Ovary (tissue), 9 donors: ENCODE data around the gene SLC6A2. TPM values are rescaled to one million over a fixed set of nuclear protein-coding genes. Genes with fewer than 3 reads are reported as not detected.

Experiments
- DNase-seq, 5 donors: peaks; one replicate each; pipeline ENCODE4 v3.0.0-alpha.2; 2019 to 2020
- H3K27ac ChIP-seq, 2 donors: fragments of 200-600 bp; one replicate each; pipeline versions ENCODE4 v1.5.1 to v1.8.0; 2019 to 2022
- H3K27me3 ChIP-seq: fragments of 200-600 bp; one replicate; pipeline ENCODE4 v1.8.0; 2022
- H3K36me3 ChIP-seq: fragments of 200-600 bp; sonication (generic); one replicate; pipeline ENCODE4 v1.5.1; 2019
- H3K4me1 ChIP-seq: one replicate; pipeline ENCODE4 v1.8.1; 2013; ENCODE audit warnings: mild to moderate bottlenecking, moderate library complexity; ENCODE audit not compliant: insufficient read depth
- H3K4me3 ChIP-seq: fragments of 200-600 bp; sonication (generic); one replicate; pipeline ENCODE4 v1.5.1; 2017
- H3K9me3 ChIP-seq, 2 donors: fragments of 200-600 bp in 1 of 2; sonication (generic) in 1 of 2; one replicate each; pipeline versions ENCODE4 v1.5.1 to v1.8.1; 2013 to 2019; ENCODE audit warnings: mild to moderate bottlenecking in 1 of 2, moderate library complexity in 1 of 2
- EP300 ChIP-seq: sonication (generic); formaldehyde crosslinking; IDR thresholded peaks from one replicate; pipeline ENCODE4 v1.6.1; 2017; ENCODE audit warnings: antibody characterized with exemption
- POLR2A ChIP-seq: fragments of 450-650 bp; IDR thresholded peaks from one replicate; pipeline ENCODE4 v1.6.1; 2017; ENCODE audit warnings: antibody characterized with exemption, mild to moderate bottlenecking, moderate library complexity
- WGBS, 3 donors: extraction: QIAGEN DNeasy Blood & Tissue Kit in 1 of 3; methylation state at CpG; one replicate each; pipeline versions ENCODE4 v1.1.5 to v1.1.7; 2013 to 2017; 5-methylcytosine and 5-hydroxymethylcytosine counted together
- intact Hi-C, 4 donors: fragments of 100-400 bp; cut with DNase I; formaldehyde crosslinking; loops; one replicate each; pipeline versions ENCODE4 v1.11.0 to v1.15.1; 2022 to 2023
- polyA plus RNA-seq, 2 donors: library from polyadenylated mRNA; stranded (reverse); fragments of 200-250 nt in 1 of 2; fragments of 350-450 nt in 1 of 2; fragmentation: Illumina TruSeq in 1 of 2; extraction: RNeasy Lipid Tissue Mini Kit (QIAGEN cat#74804) in 1 of 2; gene quantifications; one replicate each; pipeline ENCODE4 v1.2.3, GENCODE V29; 2013 to 2014
- total RNA-seq, 7 donors: library from RNA; depleted of rRNA in 2 of 7; stranded (reverse); fragments of >200 nt in 2 of 7; fragmentation: NEBNext Ultra II Directional in 3 of 7; extraction: Animal tissue kit (Norgen Biotek cat#: 25700) in 3 of 7; gene quantifications; one replicate each; pipeline versions ENCODE4 v1.1.0 to v1.2.4, GENCODE V29; 2016 to 2023
- TF ChIP-seq, protein P1 (sequence below), 3 donors: fragments of 450-650 bp in 2 of 3; fragments of 200-600 bp in 1 of 3; IDR thresholded peaks; one replicate each; pipeline versions ENCODE4 v1.5.1 to v1.8.0; 2016 to 2022; ENCODE audit warnings: antibody characterized with exemption in 3 of 3, mild to moderate bottlenecking in 1 of 3
- donor health status: DM: no; HTN: no; CAD: no; lungs with moderate emphysema.
- donor health status: DM: no; HTN: no; CAD: no.
- donor health status: Bipolar disorder and iron deficiency.
- donor health status: DM: yes; HTN: yes; CAD: no.
- donor health status: DM: no; HTN: no; CAD: no.
- donor health status: DM: yes; HTN: yes; CAD: no.

SLC6A2 gene
- total and polyA plus RNA-seq, 9 donors, result 0.08 to 0.36 (median 0.21) TPM; not detected in 3

DNA sequence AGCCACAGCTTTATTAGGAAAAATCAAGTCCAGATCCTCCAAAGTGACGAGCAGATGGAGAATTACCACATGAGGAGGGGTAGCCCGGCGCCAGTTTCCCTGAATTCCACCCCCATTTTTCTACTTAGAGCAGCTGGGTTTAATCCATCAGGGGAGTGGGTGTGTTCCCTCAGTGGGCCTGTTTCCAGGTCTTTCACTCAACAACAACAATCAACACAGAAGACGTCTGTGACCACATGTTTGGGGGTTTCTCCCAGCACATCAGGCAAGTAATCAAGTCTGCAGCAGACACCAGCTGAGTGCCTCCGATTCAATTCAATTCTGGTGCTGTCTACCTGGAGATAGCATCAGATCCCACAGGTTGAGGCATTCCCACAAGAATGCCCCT lies 6.8 kb downstream of the SLC6A2 start:
- no peaks in the 10 kb centered on the region for H3K27me3 ChIP-seq
- 12 to 38% (median 14%) methylated on average over 5 of the region's 5 CpGs for WGBS, 3 donors
- H3K4me3 ChIP-seq, result no peak overlapping the region
- intact Hi-C loops, result no loop called here
- no peak overlapping the region for H3K27ac ChIP-seq
- no peaks in the 10 kb centered on the region for H3K36me3 ChIP-seq
- TF ChIP-seq, protein P1, sequence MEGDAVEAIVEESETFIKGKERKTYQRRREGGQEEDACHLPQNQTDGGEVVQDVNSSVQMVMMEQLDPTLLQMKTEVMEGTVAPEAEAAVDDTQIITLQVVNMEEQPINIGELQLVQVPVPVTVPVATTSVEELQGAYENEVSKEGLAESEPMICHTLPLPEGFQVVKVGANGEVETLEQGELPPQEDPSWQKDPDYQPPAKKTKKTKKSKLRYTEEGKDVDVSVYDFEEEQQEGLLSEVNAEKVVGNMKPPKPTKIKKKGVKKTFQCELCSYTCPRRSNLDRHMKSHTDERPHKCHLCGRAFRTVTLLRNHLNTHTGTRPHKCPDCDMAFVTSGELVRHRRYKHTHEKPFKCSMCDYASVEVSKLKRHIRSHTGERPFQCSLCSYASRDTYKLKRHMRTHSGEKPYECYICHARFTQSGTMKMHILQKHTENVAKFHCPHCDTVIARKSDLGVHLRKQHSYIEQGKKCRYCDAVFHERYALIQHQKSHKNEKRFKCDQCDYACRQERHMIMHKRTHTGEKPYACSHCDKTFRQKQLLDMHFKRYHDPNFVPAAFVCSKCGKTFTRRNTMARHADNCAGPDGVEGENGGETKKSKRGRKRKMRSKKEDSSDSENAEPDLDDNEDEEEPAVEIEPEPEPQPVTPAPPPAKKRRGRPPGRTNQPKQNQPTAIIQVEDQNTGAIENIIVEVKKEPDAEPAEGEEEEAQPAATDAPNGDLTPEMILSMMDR (IDR thresholded peaks at IDR 0.05), result no peak
- no peak for TF ChIP-seq POLR2A
- no peak for TF ChIP-seq EP300
- H3K9me3 ChIP-seq, result no peaks in the 10 kb centered on the region
- DNase-seq, result no peak
- no peaks in the 10 kb centered on the region for H3K4me1 ChIP-seq

GRCh38 chr16:55663225-55663624 lies 7.4 kb downstream of the SLC6A2 start:
- Histone ChIP-seq H3K9me3 (no peaks in the 10 kb centered on the region), H3K27me3 (no peaks in the 10 kb centered on the region), H3K36me3 (no peaks in the 10 kb centered on the region), H3K4me3 (no peak overlapping the region), H3K4me1 (no peaks in the 10 kb centered on the region), H3K27ac (no peak overlapping the region)
- no peak for DNase-seq
- no peak for TF ChIP-seq EP300
- TF ChIP-seq, protein P1 (IDR thresholded peaks at IDR 0.05), result no peak
- WGBS, 3 donors, result 77 to 96% (median 77%) methylated on average over 1 of the region's 1 CpG
- intact Hi-C loops, result no loop called here

GRCh38 chr16:55663765-55664677 lies 8.2 kb downstream of the SLC6A2 start:
- no peaks in the 10 kb centered on the region for H3K9me3 ChIP-seq
- no peak overlapping the region for H3K4me3 ChIP-seq
- TF ChIP-seq EP300 (no peak), POLR2A (no peak)
- TF ChIP-seq, protein P1 (IDR thresholded peaks at IDR 0.05), result no peak
- H3K36me3 ChIP-seq, result no peaks in the 10 kb centered on the region
- intact Hi-C loops, result no loop called here
- H3K27ac ChIP-seq, result no peak overlapping the region
- DNase-seq, result no peak
- WGBS, 3 donors, result 86 to 93% (median 88%) methylated on average over 8 of the region's 8 CpGs
- no peaks in the 10 kb centered on the region for H3K27me3 ChIP-seq
- no peaks in the 10 kb centered on the region for H3K4me1 ChIP-seq

DNA sequence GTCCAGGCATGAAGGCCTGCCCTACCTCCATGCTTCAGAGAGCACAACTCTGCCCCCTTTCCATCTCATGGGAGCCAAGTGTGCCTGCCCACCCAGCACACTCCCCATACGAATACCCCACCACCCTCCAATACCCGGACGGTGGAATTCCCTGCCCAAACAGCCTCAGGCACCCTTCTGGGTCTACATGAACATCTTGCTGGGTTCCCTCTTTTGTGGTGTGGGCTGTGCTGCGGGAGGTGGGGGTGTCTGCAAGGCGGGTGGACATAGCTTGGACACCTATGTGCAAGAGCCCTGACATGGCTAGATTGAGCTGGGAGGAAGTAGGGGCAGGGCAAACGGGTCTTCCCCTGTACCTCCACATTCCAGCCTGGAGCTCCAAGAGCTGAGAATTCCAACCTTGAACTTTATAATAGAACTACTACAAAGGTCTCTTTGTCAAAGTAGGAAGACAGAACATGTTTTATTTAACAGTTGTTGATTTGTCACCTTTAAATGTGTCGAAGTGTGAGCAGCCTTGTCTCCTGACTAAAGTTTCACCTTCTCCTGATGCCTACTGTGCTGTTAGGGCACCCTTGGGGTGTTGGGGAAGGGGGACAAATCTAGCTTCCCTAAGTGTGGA lies 9.1 kb downstream of the SLC6A2 start:
- Histone ChIP-seq H3K4me1 (no peaks in the 10 kb centered on the region), H3K36me3 (no peaks in the 10 kb centered on the region), H3K4me3 (no peak overlapping the region), H3K9me3 (no peaks in the 10 kb centered on the region), H3K27ac (no peak overlapping the region), H3K27me3 (no peaks in the 10 kb centered on the region)
- DNase-seq, result no peak
- TF ChIP-seq EP300, result no peak
- TF ChIP-seq, protein P1 (IDR thresholded peaks at IDR 0.05), result no peak
- no peak for TF ChIP-seq POLR2A
- intact Hi-C loops, result no loop called here
- WGBS, 3 donors, result 89 to 93% (median 90%) methylated on average over 7 of the region's 7 CpGs
